HEK293T (cell line): Measurements from ENCODE around the gene TTC21A.

Experiments used
- FOXK2 ChIP-seq: fragments of 450-650 bp; IDR thresholded peaks from 2 replicates; pipeline ENCODE4 v1.6.1; 2016; ENCODE audit warnings: mild to moderate bottlenecking
- LEF1 ChIP-seq: fragments of 450-650 bp; IDR thresholded peaks from 2 replicates; pipeline ENCODE4 v1.6.1; 2017; ENCODE audit warnings: mild to moderate bottlenecking, borderline replicate concordance
- SP1 ChIP-seq: fragments of 450-650 bp; IDR thresholded peaks from 2 replicates; pipeline ENCODE4 v1.6.1; 2017
- SUZ12 ChIP-seq: fragments of 450-650 bp; IDR thresholded peaks from 2 replicates; pipeline ENCODE4 v1.6.1; 2016; ENCODE audit warnings: mild to moderate bottlenecking
- TARDBP ChIP-seq: fragments of 450-650 bp; IDR thresholded peaks from 2 replicates; pipeline ENCODE4 v1.6.1; 2016

- TF ChIP-seq SP1 (no peak), LEF1 (no peak), SUZ12 (no peak), TARDBP (no peak), FOXK2 (no peak)
Measured at GRCh38 chr3:39173318-39174125, 66.0 kb downstream of the TTC21A start.
